Measurements from ENCODE around the gene GTF2H1.

GTF2H1 gene

DNA sequence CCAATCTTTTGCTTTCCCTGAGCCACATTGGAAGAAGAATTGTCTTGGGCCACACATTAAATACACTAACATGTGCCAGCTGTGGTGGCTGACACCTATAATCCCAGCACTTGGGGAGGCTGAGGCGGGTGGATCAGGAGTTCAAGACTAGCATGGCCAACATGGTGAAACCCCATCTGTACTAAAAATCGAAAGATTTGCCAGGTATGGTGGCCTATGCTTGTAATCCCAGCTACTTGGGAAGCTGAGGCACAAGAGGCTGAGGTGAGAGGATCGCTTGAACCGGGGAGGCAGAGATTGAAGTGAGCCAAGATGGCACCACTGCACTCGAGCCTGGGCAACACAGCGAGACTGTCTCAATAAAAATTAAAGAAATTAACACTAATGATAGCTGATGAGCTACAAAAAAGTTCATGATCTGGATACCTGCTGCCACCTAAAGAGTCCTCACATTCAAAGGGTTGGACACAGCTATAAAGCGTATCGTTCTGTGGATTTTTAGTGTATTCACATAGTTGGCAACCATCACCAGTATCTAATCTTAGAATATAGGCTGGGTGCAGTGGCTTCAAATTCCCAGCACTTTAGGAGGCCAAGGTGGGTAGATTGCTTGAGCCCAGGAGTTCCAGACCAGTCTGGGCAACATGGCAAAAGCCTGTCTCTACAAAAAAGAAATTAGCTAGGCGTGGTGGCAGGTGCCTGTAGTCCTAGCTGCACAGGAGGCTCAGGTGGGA is 86.4 kb downstream of the GTF2H1 start:
- TF ChIP-seq GATA2 (IDR thresholded peaks at IDR 0.05; ENCODE audit: low read depth, low read length) (no peak), GATA3 (IDR thresholded peaks at IDR 0.05; ENCODE audit: low read depth, low read length) (no peak)

DNA sequence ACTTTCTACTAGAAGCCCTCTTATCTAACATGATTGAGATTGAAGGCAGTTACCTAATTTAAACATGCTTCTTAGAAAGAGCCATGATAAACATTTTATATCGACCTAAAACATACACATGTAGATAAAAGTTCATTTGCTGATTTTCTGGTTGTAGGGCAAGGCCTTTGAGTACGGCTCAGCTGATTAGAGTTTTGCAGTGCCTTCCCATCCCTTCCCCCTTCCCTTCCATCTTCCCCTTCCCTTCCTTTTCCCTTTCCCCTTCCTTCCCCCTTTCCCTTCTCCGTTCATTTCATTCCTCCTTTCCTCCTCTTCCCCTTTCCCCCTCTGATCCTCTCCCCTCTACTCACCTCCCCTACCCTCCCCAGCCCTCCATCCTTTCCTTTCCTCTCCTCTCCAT is 94.1 kb downstream of the GTF2H1 start:
- TF ChIP-seq GATA3 (IDR thresholded peaks at IDR 0.05; ENCODE audit: low read depth, low read length) (no peak), GATA2 (IDR thresholded peaks at IDR 0.05; ENCODE audit: low read depth, low read length) (no peak)
